Activated CD8-positive, alpha-beta T cell treated with anti-CD3 and anti-CD28 coated beads, Interleukin-2, amount 10 ng/mL, durations not matched to agents 7 days and 5 days (primary cell): Measurements from ENCODE around the gene MIDN. TPM values are rescaled to one million over a fixed set of nuclear protein-coding genes. Genes with fewer than 3 reads are reported as not detected.

Experiments used
- ATAC-seq: fragments of 150-1000 bp; cut with Tn5 transposase; one replicate; pipeline ENCODE4 v1.10.0; 2021; ENCODE audit warnings: moderate library complexity
- CTCF ChIA-PET: fragments of 350-600 bp; sonication (Branson Sonifier 250); formaldehyde crosslinking; loops from one replicate; lab custom pipeline; 2021; ENCODE audit warnings: antibody characterized with exemption; lab: Charles Lee
- POLR2A ChIA-PET: fragments of 350-600 bp; sonication (Branson Sonifier 250); formaldehyde crosslinking; loops from one replicate; lab custom pipeline; 2021; ENCODE audit warnings: antibody characterized with exemption; lab: Charles Lee
- DNase-seq: peaks from one replicate; pipeline ENCODE4 v3.0.0-alpha.2; 2020
- H3K27ac Mint-ChIP-seq: one replicate; pipeline ENCODE4 v1.8.0; 2021; ENCODE audit warnings: mild to moderate bottlenecking, mixed read lengths
- H3K27me3 Mint-ChIP-seq: one replicate; pipeline ENCODE4 v1.8.0; 2021; ENCODE audit warnings: low read depth, mixed read lengths
- H3K36me3 Mint-ChIP-seq: one replicate; pipeline ENCODE4 v1.8.0; 2021; ENCODE audit warnings: low read depth, mixed read lengths
- H3K4me1 Mint-ChIP-seq: one replicate; pipeline ENCODE4 v1.8.0; 2021; ENCODE audit warnings: low read depth, mixed read lengths
- H3K4me3 Mint-ChIP-seq: one replicate; pipeline ENCODE4 v1.8.0; 2021; ENCODE audit warnings: mild to moderate bottlenecking, mixed read lengths
- H3K9me3 Mint-ChIP-seq: one replicate; pipeline ENCODE4 v1.8.0; 2022; ENCODE audit warnings: mixed read lengths; ENCODE audit not compliant: insufficient read depth
- total RNA-seq, 2 experiments: library from RNA; stranded (reverse); gene quantifications; one replicate each; pipeline ENCODE4 v1.2.3, GENCODE V29; 2021

The MIDN gene
- total RNA-seq, 2 experiments from 2014 or later, result 88.4 to 94.3 TPM

GRCh38 chr19:1263188-1263587, 14.8 kb downstream of the MIDN start:
- H3K27ac Mint-ChIP-seq, result peak overlapping the region; percentile 72

DNA sequence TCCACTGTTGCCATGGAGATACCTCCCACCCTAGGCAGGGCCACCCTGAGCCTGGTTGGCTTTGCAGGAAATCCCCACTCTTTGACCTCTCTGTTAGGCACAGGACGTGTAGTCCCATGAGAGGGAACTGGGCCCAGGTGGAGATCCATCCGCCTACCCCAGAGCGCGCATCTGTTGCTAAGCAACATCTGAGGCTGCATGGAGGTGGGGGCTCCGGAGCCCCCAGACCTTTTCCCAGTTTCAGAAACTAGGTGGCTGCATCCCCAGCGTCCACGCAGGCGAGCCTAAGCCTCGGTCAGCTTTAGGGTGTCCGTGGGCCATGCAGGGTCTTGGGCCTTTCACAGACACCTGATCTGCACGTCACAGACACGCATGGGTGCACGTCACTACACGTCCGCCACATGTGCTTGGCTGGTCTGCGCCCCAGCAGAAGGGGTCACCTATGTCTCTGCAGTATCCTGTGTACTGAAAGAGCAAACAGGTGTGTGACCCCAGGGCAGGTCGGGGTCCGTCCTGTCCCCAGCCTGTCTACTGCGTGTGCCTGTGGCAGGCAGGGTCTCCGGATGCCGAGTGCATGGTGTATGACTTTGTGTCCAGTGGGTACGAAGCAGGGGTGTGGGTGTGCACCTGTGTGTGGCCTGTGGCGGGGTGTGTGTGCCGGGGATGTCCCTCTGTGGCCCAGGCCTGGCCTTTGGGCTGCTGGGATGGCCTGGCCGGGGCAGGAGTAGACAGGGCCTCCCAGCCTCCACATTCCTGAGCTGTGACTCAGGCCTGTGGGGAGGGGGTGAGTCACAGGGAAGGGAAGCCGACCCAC, 16.6 kb downstream of the MIDN start:
- DNase-seq (no peak), ATAC-seq (no peak)
- POLR2A ChIA-PET, result interaction anchor here (1.2 to 3.0 kb wide), 2 partner anchors 12 to 14 kb away, joined by 4 to 10 read pairs; no protein-coding TSS in a partner anchor
- Mint-ChIP-seq H3K36me3 (peaks cover 18% of the 10 kb centered on the region), H3K27me3 (peaks cover 2% of the 10 kb centered on the region), H3K27ac (peak overlapping the region; percentile 81), H3K4me1 (peaks cover 61% of the 10 kb centered on the region), H3K4me3 (peak overlapping the region; percentile 51), H3K9me3 (no peaks in the 10 kb centered on the region)
- CTCF ChIA-PET, result interaction anchor here (4.5 to 5.2 kb wide), 2 partner anchors 21 kb away, joined by 53 to 606 read pairs; partner anchors contain the start of gene ATP5F1D

More at GRCh38 chr19:1263188-1263587, 14.8 kb downstream of the MIDN start:
- Mint-ChIP-seq H3K9me3 (no peaks in the 10 kb centered on the region), H3K36me3 (peaks cover 30% of the 10 kb centered on the region), H3K4me1 (peaks cover 71% of the 10 kb centered on the region), H3K4me3 (peak overlapping the region; percentile 39), H3K27me3 (peaks cover 2% of the 10 kb centered on the region)
- DNase-seq (no peak), ATAC-seq (no peak)
- POLR2A ChIA-PET, result interaction anchor here (2.1 kb wide), 1 partner anchor 19 kb away, joined by 7 read pairs; no protein-coding TSS in a partner anchor
- CTCF ChIA-PET, result interaction anchor here (4.5 kb wide), 1 partner anchor 19 kb away, joined by 53 read pairs; no protein-coding TSS in a partner anchor

DNA sequence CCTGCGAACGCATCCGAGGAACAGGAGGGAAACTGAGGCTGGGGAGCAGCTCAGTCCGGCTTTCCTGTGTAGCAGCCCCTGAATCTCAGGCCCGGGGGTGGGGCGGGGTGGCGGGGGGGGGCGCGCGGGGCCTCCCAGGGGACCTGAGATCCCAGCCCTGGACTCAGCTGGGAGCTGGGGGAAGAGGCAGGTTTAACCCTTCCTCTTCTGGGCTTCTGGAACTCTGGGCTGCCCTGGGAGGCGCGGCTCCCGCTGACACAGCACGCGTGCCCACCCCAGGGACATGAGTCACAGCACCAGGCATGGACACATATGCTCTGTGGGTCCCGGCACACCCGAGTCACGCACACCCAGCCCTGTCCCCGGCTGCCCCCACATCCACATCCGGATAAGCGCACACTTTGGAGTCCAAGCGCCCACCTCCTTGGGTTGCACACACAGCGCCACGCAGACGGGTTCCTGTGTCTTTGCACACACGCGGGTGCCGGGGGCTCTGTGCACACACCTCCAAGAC, 17.3 kb downstream of the MIDN start:
- Mint-ChIP-seq H3K27me3 (peaks cover 2% of the 10 kb centered on the region), H3K9me3 (no peaks in the 10 kb centered on the region), H3K4me1 (peaks cover 65% of the 10 kb centered on the region), H3K36me3 (peaks cover 25% of the 10 kb centered on the region), H3K27ac (peak overlapping the region; percentile 82), H3K4me3 (peak overlapping the region; percentile 69)
- ChIA-PET CTCF (interaction anchor here (1.0 to 5.2 kb wide), 6 partner anchors 13 to 611 kb away, joined by 3 to 606 read pairs (median 6); partner anchors contain the start of gene ATP5F1D), POLR2A (interaction anchor here (3.0 to 4.4 kb wide), 2 partner anchors 13 to 22 kb away, joined by 10 to 218 read pairs; partner anchors contain the start of gene ATP5F1D)
- ATAC-seq (no peak), DNase-seq (peak; percentile 76)

DNA sequence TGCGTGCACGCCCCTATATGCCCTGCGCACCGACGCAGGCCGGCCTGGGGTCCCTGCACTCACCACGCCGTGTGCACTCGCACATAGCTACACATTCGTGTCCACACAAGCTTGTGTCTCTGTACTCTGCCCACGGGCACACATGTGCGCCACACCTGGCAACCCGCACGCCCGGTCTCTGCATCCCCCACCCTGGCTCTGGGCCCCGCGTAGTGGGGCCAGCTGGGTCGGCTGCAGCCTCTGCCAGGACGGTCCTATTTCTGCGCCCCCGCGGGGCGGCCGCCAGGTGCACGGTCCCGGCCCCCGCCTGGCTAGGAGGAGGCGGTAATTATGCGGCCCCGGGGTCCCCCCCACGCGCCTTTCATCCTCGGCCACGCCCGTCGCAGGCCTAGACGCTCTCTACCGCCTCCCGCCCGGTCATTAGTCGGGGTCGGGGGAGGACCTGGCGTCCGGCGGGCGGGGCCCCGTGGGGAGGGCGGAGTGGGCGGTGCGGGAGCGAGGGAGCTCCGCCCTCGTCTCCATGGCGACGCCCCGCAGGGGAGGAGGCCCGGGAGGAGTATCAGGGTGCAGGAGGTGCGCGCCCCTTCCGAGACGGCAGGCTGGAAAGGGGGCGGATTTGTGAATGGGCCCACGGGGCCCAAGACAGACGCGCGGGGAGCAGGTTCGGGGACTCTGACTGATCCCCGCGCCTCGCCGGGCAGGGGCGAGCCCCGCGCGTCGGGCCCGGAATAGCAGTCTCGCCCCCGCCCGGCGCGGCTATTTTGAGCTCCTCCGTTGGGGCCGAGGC, 17.9 kb downstream of the MIDN start:
- Mint-ChIP-seq H3K4me3 (peak overlapping the region; percentile 69), H3K27ac (peak overlapping the region; percentile 82), H3K27me3 (peaks cover 2% of the 10 kb centered on the region), H3K4me1 (peaks cover 70% of the 10 kb centered on the region), H3K36me3 (peaks cover 32% of the 10 kb centered on the region), H3K9me3 (no peaks in the 10 kb centered on the region)
- ATAC-seq, result peak; percentile 50
- POLR2A ChIA-PET, result interaction anchor here (0.7 to 4.4 kb wide), 6 partner anchors 9 to 192 kb away, joined by 3 to 218 read pairs (median 4); partner anchors contain the start of genes ATP5F1D and FAM174C
- CTCF ChIA-PET, result interaction anchor here (0.7 to 5.2 kb wide), 24 partner anchors 9 to 610 kb away, joined by 3 to 606 read pairs (median 4); partner anchors contain the start of genes ARHGAP45, ATP5F1D and FAM174C
- peak; percentile 93 for DNase-seq

- POLR2A ChIA-PET, result interaction anchor here (0.7 to 4.4 kb wide), 6 partner anchors 8 to 192 kb away, joined by 3 to 218 read pairs (median 4); partner anchors contain the start of genes ATP5F1D and FAM174C
- Mint-ChIP-seq H3K4me1 (peaks cover 70% of the 10 kb centered on the region), H3K9me3 (no peaks in the 10 kb centered on the region), H3K36me3 (peaks cover 33% of the 10 kb centered on the region), H3K27me3 (peaks cover 2% of the 10 kb centered on the region), H3K4me3 (peak overlapping the region; percentile 54), H3K27ac (no peak overlapping the region)
- DNase-seq (peak; percentile 80), ATAC-seq (peak; percentile 7)
- CTCF ChIA-PET, result interaction anchor here (0.9 to 5.2 kb wide), 22 partner anchors 8 to 609 kb away, joined by 3 to 606 read pairs (median 4); partner anchors contain the start of genes ARHGAP45, ATP5F1D and FAM174C
Observed at GRCh38 chr19:1266916-1267476, 18.6 kb downstream of the MIDN start.

DNA sequence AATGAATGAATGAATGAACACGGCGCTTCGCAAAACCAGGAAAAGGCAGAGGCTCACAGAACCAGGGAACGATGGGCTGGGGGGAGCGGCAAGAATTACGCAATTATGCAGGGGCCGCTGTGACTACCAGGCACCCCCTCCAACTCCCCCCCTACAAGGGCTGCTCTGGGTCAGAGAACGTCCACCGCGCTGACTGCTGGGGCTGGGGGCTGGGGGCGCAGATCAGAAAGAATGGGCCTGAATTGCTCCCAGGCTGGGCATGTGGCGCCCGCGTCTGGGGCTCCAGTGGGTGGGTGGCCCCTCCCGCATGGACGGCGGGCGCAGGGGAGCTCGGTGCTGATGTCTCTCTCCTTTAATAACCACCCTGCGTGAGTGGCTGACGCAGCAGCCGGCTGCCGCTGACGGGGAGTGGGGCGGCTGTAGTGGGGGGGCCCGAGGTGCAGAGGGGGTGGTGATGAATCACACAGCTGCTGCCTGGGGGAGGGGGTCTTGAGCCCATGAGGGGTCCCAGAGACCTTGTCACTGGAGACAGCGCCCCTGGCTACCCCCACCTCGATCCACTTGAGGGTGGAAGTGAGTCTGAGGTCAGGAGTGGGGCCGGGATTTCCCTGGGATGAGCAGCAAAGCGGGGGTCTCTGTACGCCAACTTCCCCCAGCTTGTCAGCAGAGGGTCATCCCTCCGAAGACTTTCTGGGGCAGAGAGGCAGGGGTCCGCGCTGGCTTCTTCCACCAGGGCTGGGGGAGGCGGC, 19.3 kb downstream of the MIDN start:
- H3K27ac Mint-ChIP-seq, result no peak overlapping the region
- H3K27me3 Mint-ChIP-seq, result peaks cover 2% of the 10 kb centered on the region
- no peak for DNase-seq
- ChIA-PET POLR2A (interaction anchor here (1.1 to 4.4 kb wide), 4 partner anchors 10 to 188 kb away, joined by 4 to 218 read pairs (median 42); partner anchors contain the start of gene ATP5F1D), CTCF (interaction anchor here (1.3 to 5.2 kb wide), 5 partner anchors 8 to 137 kb away, joined by 3 to 606 read pairs (median 18); partner anchors contain the start of genes ATP5F1D and FAM174C)
- ATAC-seq, result no peak
- H3K4me1 Mint-ChIP-seq, result peaks cover 72% of the 10 kb centered on the region
- no peaks in the 10 kb centered on the region for H3K9me3 Mint-ChIP-seq
- peak overlapping the region; percentile 54 for H3K4me3 Mint-ChIP-seq
- peaks cover 39% of the 10 kb centered on the region for H3K36me3 Mint-ChIP-seq

DNA sequence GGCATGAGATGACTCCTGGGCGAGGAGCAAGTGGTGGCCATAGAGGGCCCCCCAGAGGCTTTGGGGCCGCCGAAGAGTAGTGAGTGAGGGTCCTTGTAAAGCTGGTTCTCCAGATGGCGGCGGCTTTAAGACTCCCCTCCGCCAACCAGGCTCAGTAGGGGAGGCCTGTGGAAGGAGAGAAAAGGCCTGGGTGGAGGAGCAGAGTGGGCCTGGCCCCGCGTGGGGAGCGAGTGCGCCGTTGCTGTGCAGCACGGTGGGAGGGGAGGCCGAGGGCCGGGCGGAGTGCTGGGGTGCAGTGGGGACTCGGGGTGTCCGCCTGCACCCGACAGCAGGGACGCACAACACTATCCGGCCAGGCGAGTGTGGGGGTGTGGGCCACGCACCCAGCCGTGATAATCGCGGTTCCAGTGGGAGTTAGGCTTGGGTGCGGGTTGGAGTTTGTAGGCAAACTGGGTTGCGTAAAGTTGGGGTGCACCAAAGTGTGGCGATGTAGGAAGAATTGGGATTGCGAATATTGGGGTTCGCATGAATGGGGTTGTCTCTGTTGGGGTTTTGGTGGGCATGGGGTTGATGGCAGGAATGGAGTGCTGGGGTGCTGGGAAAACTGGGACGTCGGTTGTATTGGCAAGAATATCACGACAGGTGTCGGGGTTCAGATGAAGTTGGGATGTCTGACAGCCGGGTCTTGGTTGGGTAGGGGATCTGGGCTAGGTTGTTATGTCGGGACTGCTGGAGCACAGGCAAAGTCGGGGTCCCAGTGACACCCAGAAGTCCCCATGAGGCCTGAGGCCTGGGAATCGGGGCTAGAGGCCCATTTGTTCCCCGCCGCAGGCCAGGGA, 20.1 kb downstream of the MIDN start:
- Mint-ChIP-seq H3K9me3 (no peaks in the 10 kb centered on the region), H3K36me3 (peaks cover 44% of the 10 kb centered on the region), H3K4me1 (peaks cover 70% of the 10 kb centered on the region), H3K4me3 (peak overlapping the region; percentile 64), H3K27me3 (peaks cover 2% of the 10 kb centered on the region), H3K27ac (peak overlapping the region; percentile 85)
- ATAC-seq (no peak), DNase-seq (no peak)
- ChIA-PET CTCF (interaction anchor here (0.8 to 5.2 kb wide), 6 partner anchors 9 to 46 kb away, joined by 3 to 606 read pairs (median 4); partner anchors contain the start of gene ATP5F1D), POLR2A (interaction anchor here (0.6 to 4.4 kb wide), 38 partner anchors 9 to 781 kb away, joined by 3 to 218 read pairs (median 6); partner anchors contain the start of genes ARHGAP45, ATP5F1D and CNN2)

DNA sequence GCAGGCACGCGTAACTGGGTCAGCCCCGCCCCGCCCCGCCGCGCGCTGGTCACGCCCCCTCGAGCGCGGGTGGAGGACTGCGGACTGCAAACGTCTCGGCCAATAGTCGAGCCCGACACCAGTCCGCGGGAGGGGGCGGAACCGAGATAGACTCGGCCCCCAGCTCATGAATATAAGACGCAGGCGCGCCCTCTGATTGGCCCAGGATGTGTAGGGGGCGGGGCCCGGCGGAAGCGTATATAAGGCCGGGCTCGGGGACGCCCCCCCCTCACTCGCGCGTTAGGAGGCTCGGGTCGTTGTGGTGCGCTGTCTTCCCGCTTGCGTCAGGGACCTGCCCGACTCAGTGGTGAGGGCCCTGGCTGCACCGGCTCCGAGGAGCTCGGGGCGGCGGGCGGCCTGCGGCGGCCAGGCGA, 20.7 kb downstream of the MIDN start, which contains the start of gene CIRBP:
Gene CIRBP, plus strand, starts transcription at position 268 of the 413 bp plus-strand sequence. CDS start 1,602 bp downstream, outside the sequence.
- ChIA-PET CTCF (interaction anchor here (0.8 to 5.2 kb wide), 5 partner anchors 9 to 47 kb away, joined by 3 to 606 read pairs (median 4); partner anchors contain the start of gene ATP5F1D), POLR2A (interaction anchor here (0.5 to 4.4 kb wide), 46 partner anchors 8 to 781 kb away, joined by 3 to 218 read pairs (median 5); partner anchors contain the start of genes ABCA7, ARHGAP45, ATP5F1D and CNN2)
- ATAC-seq, result peak; percentile 76
- Mint-ChIP-seq H3K4me3 (peak within 1 kb of the TSS; percentile 83), H3K27ac (peak within 1 kb of the TSS; percentile 90), H3K36me3 (peaks cover 51% of the 10 kb centered on the region), H3K4me1 (peaks cover 75% of the 10 kb centered on the region), H3K27me3 (peaks cover 2% of the 10 kb centered on the region), H3K9me3 (no peaks in the 10 kb centered on the region)
- peak; percentile 100 for DNase-seq
